Astrocyte (in vitro differentiated cells and primary cell): ENCODE results near the gene SNRPD2.

Experiments used
- EZH2 ChIP-seq: IDR thresholded peaks from 2 replicates; pipeline ENCODE4 v1.6.1; 2012; ENCODE audit warnings: mild to moderate bottlenecking, low read length, inconsistent platforms; ENCODE audit not compliant: insufficient read depth
- TF ChIP-seq, protein P1 (sequence below): IDR thresholded peaks from 2 replicates; pipeline ENCODE4 v1.5.1; 2011; ENCODE audit warnings: low read depth, mild to moderate bottlenecking, inconsistent platforms, low read length, moderate library complexity; ENCODE audit not compliant: insufficient read depth

DNA sequence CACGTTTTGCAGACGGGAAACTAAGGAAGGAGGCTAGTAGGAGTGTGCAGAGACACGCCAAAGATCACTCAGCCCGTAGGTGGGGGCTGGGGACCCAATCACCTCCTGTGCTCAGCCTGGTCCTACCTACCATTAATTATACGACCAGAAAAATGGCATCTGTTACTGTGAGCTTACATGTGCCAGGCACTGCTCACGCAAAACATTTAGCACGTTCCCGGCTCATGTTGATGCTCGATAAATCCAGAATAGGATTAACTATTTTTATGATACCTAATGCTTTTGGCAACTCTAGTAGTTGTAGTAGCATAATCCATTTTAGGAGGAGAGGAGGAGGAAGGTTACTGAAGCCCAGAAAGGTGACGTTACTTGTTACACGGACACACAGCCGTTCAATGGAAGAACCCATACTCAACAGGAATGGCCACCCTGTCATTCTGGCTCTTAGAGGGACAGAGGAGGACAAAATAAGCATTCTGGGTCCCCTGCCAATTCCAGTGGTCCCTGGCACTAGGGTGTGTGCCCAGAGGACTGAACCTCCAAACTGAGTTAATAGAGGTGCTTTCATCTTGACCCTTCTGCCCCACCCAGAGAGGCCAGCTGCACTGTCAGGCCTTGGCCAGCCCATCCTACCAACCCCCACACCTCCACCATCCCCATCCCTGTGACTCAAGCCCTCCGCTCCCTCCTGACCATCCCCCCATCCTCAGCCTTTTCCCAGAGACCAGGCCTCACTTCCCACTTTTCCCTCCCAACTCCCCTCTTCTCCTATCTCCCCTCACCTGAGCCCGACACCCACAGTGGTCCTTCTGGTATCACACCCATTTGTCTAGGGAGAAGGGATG is 47.6 kb downstream of the SNRPD2 start:
- TF ChIP-seq, protein P1, sequence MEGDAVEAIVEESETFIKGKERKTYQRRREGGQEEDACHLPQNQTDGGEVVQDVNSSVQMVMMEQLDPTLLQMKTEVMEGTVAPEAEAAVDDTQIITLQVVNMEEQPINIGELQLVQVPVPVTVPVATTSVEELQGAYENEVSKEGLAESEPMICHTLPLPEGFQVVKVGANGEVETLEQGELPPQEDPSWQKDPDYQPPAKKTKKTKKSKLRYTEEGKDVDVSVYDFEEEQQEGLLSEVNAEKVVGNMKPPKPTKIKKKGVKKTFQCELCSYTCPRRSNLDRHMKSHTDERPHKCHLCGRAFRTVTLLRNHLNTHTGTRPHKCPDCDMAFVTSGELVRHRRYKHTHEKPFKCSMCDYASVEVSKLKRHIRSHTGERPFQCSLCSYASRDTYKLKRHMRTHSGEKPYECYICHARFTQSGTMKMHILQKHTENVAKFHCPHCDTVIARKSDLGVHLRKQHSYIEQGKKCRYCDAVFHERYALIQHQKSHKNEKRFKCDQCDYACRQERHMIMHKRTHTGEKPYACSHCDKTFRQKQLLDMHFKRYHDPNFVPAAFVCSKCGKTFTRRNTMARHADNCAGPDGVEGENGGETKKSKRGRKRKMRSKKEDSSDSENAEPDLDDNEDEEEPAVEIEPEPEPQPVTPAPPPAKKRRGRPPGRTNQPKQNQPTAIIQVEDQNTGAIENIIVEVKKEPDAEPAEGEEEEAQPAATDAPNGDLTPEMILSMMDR = no peak
- no peak for TF ChIP-seq EZH2
